Neutrophil (primary cell): Measurements from ENCODE around the gene UBXN10.

ENCODE experiments used
- H3K27ac ChIP-seq: fragments of 200-600 bp; sonication (generic); 2 replicates; pipeline ENCODE4 v1.5.1; 2016; ENCODE audit warnings: mild to moderate bottlenecking, moderate library complexity
- H3K27me3 ChIP-seq: fragments of 200-600 bp; sonication (generic); 2 replicates; pipeline ENCODE4 v1.6.0; 2016; ENCODE audit warnings: mild to moderate bottlenecking
- H3K36me3 ChIP-seq: fragments of 200-600 bp; sonication (generic); 2 replicates; pipeline ENCODE4 v1.5.1; 2017
- H3K4me1 ChIP-seq, 2 experiments: fragments of 200-600 bp in 1 of 2; sonication (generic) in 1 of 2; 1 replicate in 1 of 2; 2 replicates in 1 of 2; pipeline versions ENCODE4 v1.5.1 to v1.6.1; 2013 to 2016; ENCODE audit warnings: low read depth in 1 of 2, low read length in 1 of 2, mild to moderate bottlenecking in 1 of 2, moderate library complexity in 1 of 2; ENCODE audit not compliant: control insufficient read depth in 1 of 2, insufficient read depth in 1 of 2
- H3K4me3 ChIP-seq, 2 experiments: fragments of 200-600 bp in 1 of 2; sonication (generic) in 1 of 2; 1 replicate in 1 of 2; 2 replicates in 1 of 2; pipeline ENCODE4 v1.5.1; 2013 to 2016; ENCODE audit warnings: low read depth in 1 of 2, low read length in 1 of 2, mild to moderate bottlenecking in 1 of 2, moderate library complexity in 1 of 2
- H3K9me3 ChIP-seq: fragments of 200-600 bp; sonication (generic); 2 replicates; pipeline ENCODE4 v1.5.1; 2016
- TF ChIP-seq, protein P1 (sequence below): fragments of 200-600 bp; sonication (generic); IDR thresholded peaks from 2 replicates; pipeline ENCODE4 v1.5.1; 2016; ENCODE audit warnings: antibody characterized with exemption

The UBXN10 gene

GRCh38 chr1:20200966-20201365 is 15.1 kb downstream of the UBXN10 start:
- no peaks in the 10 kb centered on the region for H3K9me3 ChIP-seq
- H3K27me3 ChIP-seq = peaks cover 56% of the 10 kb centered on the region
- no peaks in the 10 kb centered on the region for H3K36me3 ChIP-seq
- H3K27ac ChIP-seq = no peak overlapping the region
- TF ChIP-seq, protein P1, sequence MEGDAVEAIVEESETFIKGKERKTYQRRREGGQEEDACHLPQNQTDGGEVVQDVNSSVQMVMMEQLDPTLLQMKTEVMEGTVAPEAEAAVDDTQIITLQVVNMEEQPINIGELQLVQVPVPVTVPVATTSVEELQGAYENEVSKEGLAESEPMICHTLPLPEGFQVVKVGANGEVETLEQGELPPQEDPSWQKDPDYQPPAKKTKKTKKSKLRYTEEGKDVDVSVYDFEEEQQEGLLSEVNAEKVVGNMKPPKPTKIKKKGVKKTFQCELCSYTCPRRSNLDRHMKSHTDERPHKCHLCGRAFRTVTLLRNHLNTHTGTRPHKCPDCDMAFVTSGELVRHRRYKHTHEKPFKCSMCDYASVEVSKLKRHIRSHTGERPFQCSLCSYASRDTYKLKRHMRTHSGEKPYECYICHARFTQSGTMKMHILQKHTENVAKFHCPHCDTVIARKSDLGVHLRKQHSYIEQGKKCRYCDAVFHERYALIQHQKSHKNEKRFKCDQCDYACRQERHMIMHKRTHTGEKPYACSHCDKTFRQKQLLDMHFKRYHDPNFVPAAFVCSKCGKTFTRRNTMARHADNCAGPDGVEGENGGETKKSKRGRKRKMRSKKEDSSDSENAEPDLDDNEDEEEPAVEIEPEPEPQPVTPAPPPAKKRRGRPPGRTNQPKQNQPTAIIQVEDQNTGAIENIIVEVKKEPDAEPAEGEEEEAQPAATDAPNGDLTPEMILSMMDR = no peak
- no peak overlapping the region for H3K4me3 ChIP-seq
- no peaks in the 10 kb centered on the region for H3K4me1 ChIP-seq

DNA sequence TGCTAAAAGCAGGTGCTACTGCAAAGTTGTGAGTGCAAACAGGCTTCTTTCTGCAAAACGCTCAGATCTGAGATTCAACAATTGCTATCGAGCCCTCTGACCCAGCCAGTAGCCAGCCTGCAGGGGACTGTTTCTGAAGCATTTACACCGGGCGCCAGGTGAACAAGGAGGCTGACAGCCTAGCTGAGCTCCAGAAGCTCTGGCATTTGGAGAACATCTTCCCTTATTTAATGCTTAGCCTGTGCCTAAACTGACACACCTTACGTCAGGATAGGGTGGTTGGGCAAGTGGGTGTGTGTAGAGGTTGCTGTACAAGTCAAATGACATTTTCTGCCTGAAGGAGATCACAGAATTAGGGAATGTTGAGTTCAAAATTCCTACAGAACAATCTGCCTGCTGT is 16.3 kb downstream of the UBXN10 start:
- H3K27me3 ChIP-seq = peaks cover 56% of the 10 kb centered on the region
- no peaks in the 10 kb centered on the region for H3K9me3 ChIP-seq
- H3K4me1 ChIP-seq = no peaks in the 10 kb centered on the region
- no peak overlapping the region for H3K4me3 ChIP-seq
- no peaks in the 10 kb centered on the region for H3K36me3 ChIP-seq
- TF ChIP-seq, protein P1 = no peak
- no peak overlapping the region for H3K27ac ChIP-seq

GRCh38 chr1:20207546-20207945 is 21.6 kb downstream of the UBXN10 start:
- TF ChIP-seq, protein P1 = no peak
- Histone ChIP-seq H3K36me3 (no peaks in the 10 kb centered on the region), H3K9me3 (no peaks in the 10 kb centered on the region), H3K27ac (no peak overlapping the region), H3K4me3 (no peak overlapping the region), H3K27me3 (peaks cover 45% of the 10 kb centered on the region), H3K4me1 (no peaks in the 10 kb centered on the region)

DNA sequence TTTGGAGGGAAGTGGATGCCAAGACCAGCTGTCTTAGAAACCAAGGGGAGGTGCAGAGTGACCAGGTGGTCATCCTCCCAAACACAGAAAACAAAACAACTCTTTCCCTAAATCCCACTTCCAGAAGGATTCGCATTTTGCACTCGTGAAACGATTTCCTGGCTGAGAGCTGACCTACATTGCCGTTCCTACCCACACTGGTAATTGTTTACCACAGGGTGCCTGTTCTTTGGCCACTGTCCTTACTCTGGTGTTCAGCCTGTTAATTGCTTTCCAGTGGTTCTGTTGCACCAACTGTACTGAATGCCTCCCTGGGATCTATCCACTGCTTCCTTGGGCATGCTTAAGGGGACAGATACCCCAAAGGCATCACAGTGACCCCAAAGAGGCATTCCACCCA is 23.6 kb downstream of the UBXN10 start:
- no peaks in the 10 kb centered on the region for H3K36me3 ChIP-seq
- no peak overlapping the region for H3K4me3 ChIP-seq
- TF ChIP-seq, protein P1 = no peak
- no peaks in the 10 kb centered on the region for H3K4me1 ChIP-seq
- H3K9me3 ChIP-seq = no peaks in the 10 kb centered on the region
- peaks cover 54% of the 10 kb centered on the region for H3K27me3 ChIP-seq
- H3K27ac ChIP-seq = no peak overlapping the region

- TF ChIP-seq, protein P1 = no peak
- no peak overlapping the region for H3K27ac ChIP-seq
- H3K4me1 ChIP-seq = no peaks in the 10 kb centered on the region
- no peaks in the 10 kb centered on the region for H3K36me3 ChIP-seq
- H3K9me3 ChIP-seq = no peaks in the 10 kb centered on the region
- H3K27me3 ChIP-seq = peaks cover 67% of the 10 kb centered on the region
- H3K4me3 ChIP-seq = no peak overlapping the region
Observed at GRCh38 chr1:20210736-20211460, 25.0 kb downstream of the UBXN10 start.
